Endometrial microvascular endothelial cells (primary cell): Measurements from ENCODE around the gene DENND5A. TPM values are rescaled to one million over a fixed set of nuclear protein-coding genes. Genes with fewer than 3 reads are reported as not detected.
"Not testable (repeated sequence)": the region's sequence is repeated elsewhere in the genome, so short reads cannot be mapped to it uniquely, and the experiment has no call there.

Experiments used
- in situ Hi-C: cut with HindIII; loops from 2 replicates; pipeline ENCODE4 v1.10.0; 2017; ENCODE audit warnings: low sequenced_read_pairs, low pct_unique_long_range_greater_than_20kb; ENCODE audit errors: inconsistent ontology term
- total RNA-seq: library from RNA; depleted of rRNA; stranded (reverse); fragments of >200 nt; gene quantifications from one replicate; pipeline ENCODE4 v1.2.3, GENCODE V29; 2015; ENCODE audit errors: inconsistent ontology term

Gene DENND5A
- total RNA-seq, 1 donor from 2014 or later = 86.0 TPM

GRCh38 chr11:9222654-9223053, 42.5 kb downstream of the DENND5A start:
- in situ Hi-C loops = no loop called here

- in situ Hi-C loops = not testable (repeated sequence)
Measured at GRCh38 chr11:9220853-9221252, 44.3 kb downstream of the DENND5A start.

GRCh38 chr11:9219572-9219971, 45.6 kb downstream of the DENND5A start:
- in situ Hi-C loops = no loop called here

GRCh38 chr11:9219115-9219514, 46.0 kb downstream of the DENND5A start:
- in situ Hi-C loops = no loop called here

GRCh38 chr11:9214765-9215164, 50.4 kb downstream of the DENND5A start:
- in situ Hi-C loops = no loop called here

GRCh38 chr11:9211322-9211721, 53.8 kb downstream of the DENND5A start:
- in situ Hi-C loops = no loop called here

GRCh38 chr11:9210922-9211320, 54.2 kb downstream of the DENND5A start:
- in situ Hi-C loops = no loop called here

- in situ Hi-C loops = no loop called here
Measured at GRCh38 chr11:9210224-9210921, 54.8 kb downstream of the DENND5A start.

GRCh38 chr11:9209604-9210003, 55.5 kb downstream of the DENND5A start:
- in situ Hi-C loops = not testable (repeated sequence)

GRCh38 chr11:9208726-9209501, 56.2 kb downstream of the DENND5A start:
- in situ Hi-C loops = no loop called here

GRCh38 chr11:9207229-9207628, 57.9 kb downstream of the DENND5A start:
- in situ Hi-C loops = no loop called here

- in situ Hi-C loops = no loop called here
Measured at GRCh38 chr11:9206496-9206895, 58.7 kb downstream of the DENND5A start.

- in situ Hi-C loops = no loop called here
Measured at GRCh38 chr11:9203691-9204311, 61.3 kb downstream of the DENND5A start.

GRCh38 chr11:9201372-9202162, 63.6 kb downstream of the DENND5A start:
- in situ Hi-C loops = no loop called here

- in situ Hi-C loops = no loop called here
Measured at GRCh38 chr11:9200471-9200870, 64.7 kb downstream of the DENND5A start.

GRCh38 chr11:9193316-9193715, 71.8 kb downstream of the DENND5A start:
- in situ Hi-C loops = no loop called here

- in situ Hi-C loops = no loop called here
Measured at GRCh38 chr11:9192561-9192960, 72.6 kb downstream of the DENND5A start.

GRCh38 chr11:9190326-9191016, 74.7 kb downstream of the DENND5A start:
- in situ Hi-C loops = not testable (repeated sequence)

GRCh38 chr11:9188860-9189259, 76.3 kb downstream of the DENND5A start:
- in situ Hi-C loops = not testable (repeated sequence)
